HEK293 (cell line): ENCODE results near the gene IER2.
A peak's percentile ranks its signal among the peaks of the same experiment; 100 is the strongest.

Experiments
- KLF1 ChIP-seq: fragments of 450-650 bp; formaldehyde crosslinking; IDR thresholded peaks from 2 replicates; pipeline ENCODE4 v1.5.1; 2016; ENCODE audit warnings: missing biosample characterization, missing genetic modification characterization
- SCRT1 ChIP-seq: fragments of 450-650 bp; formaldehyde crosslinking; IDR thresholded peaks from 2 replicates; pipeline ENCODE4 v1.5.1; 2016; ENCODE audit warnings: missing biosample characterization, missing genetic modification characterization, borderline replicate concordance
- YY1 ChIP-seq: fragments of 450-650 bp; formaldehyde crosslinking; IDR thresholded peaks from 2 replicates; pipeline ENCODE4 v1.5.1; 2018; ENCODE audit warnings: missing biosample characterization, missing genetic modification characterization
- YY2 ChIP-seq: fragments of 450-650 bp; formaldehyde crosslinking; IDR thresholded peaks from 2 replicates; pipeline ENCODE4 v1.5.1; 2016; ENCODE audit warnings: missing biosample characterization, missing genetic modification characterization
- ZBTB17 ChIP-seq: fragments of 450-650 bp; formaldehyde crosslinking; IDR thresholded peaks from 2 replicates; pipeline ENCODE4 v1.5.1; 2016; ENCODE audit warnings: missing biosample characterization, missing genetic modification characterization
- ZNF19 ChIP-seq: fragments of 450-650 bp; formaldehyde crosslinking; IDR thresholded peaks from 2 replicates; pipeline ENCODE4; 2016; ENCODE audit warnings: missing biosample characterization, missing genetic modification characterization, low read depth
- ZNF302 ChIP-seq: fragments of 450-650 bp; formaldehyde crosslinking; IDR thresholded peaks from 2 replicates; pipeline ENCODE4 v1.5.1; 2016; ENCODE audit warnings: missing biosample characterization, missing genetic modification characterization, low read depth
- ZNF341 ChIP-seq: fragments of 450-650 bp; formaldehyde crosslinking; IDR thresholded peaks from 2 replicates; pipeline ENCODE4; 2016; ENCODE audit warnings: low read depth, missing biosample characterization, missing genetic modification characterization
- ZNF514 ChIP-seq: fragments of 450-650 bp; formaldehyde crosslinking; IDR thresholded peaks from 2 replicates; pipeline ENCODE4 v1.5.1; 2016; ENCODE audit warnings: missing biosample characterization, missing genetic modification characterization
- ZNF629 ChIP-seq: fragments of 450-650 bp; formaldehyde crosslinking; IDR thresholded peaks from 2 replicates; pipeline ENCODE4 v1.5.1; 2017; ENCODE audit warnings: missing biosample characterization, missing genetic modification characterization
- TF ChIP-seq, protein P1 (sequence below): IDR thresholded peaks from 2 replicates; pipeline ENCODE4 v1.6.1; 2011; ENCODE audit warnings: mild to moderate bottlenecking, low read depth, low read length, borderline replicate concordance
- TF ChIP-seq, protein P2 (sequence below): fragments of 450-650 bp; formaldehyde crosslinking; IDR thresholded peaks from 2 replicates; pipeline ENCODE4 v1.5.1; 2016; ENCODE audit warnings: missing biosample characterization, missing genetic modification characterization, borderline replicate concordance
- TF ChIP-seq, protein P3 (sequence below): fragments of 450-650 bp; formaldehyde crosslinking; IDR thresholded peaks from 2 replicates; pipeline ENCODE4 v1.5.1; 2016; ENCODE audit warnings: missing biosample characterization, missing genetic modification characterization, low read depth
- TF ChIP-seq, protein P4 (sequence below): fragments of 450-650 bp; formaldehyde crosslinking; IDR thresholded peaks from 2 replicates; pipeline ENCODE4 v1.5.1; 2016; ENCODE audit warnings: missing biosample characterization, missing genetic modification characterization
- TF ChIP-seq, protein P5 (sequence below): fragments of 450-650 bp; formaldehyde crosslinking; IDR thresholded peaks from 2 replicates; pipeline ENCODE4 v1.5.1; 2016; ENCODE audit warnings: missing biosample characterization, missing genetic modification characterization
- TF ChIP-seq, protein P6 (sequence below): fragments of 450-650 bp; formaldehyde crosslinking; IDR thresholded peaks from 2 replicates; pipeline ENCODE4 v1.5.1; 2017; ENCODE audit warnings: missing biosample characterization, mild to moderate bottlenecking, missing genetic modification characterization, moderate library complexity
- TF ChIP-seq, protein P7 (sequence below): fragments of 450-650 bp; formaldehyde crosslinking; IDR thresholded peaks from 2 replicates; pipeline ENCODE4 v1.5.1; 2016; ENCODE audit warnings: missing biosample characterization, missing genetic modification characterization
- TF ChIP-seq, protein P8 (sequence below): fragments of 450-650 bp; formaldehyde crosslinking; IDR thresholded peaks from 2 replicates; pipeline ENCODE4 v1.5.1; 2016; ENCODE audit warnings: missing biosample characterization, missing genetic modification characterization

IER2 gene

DNA sequence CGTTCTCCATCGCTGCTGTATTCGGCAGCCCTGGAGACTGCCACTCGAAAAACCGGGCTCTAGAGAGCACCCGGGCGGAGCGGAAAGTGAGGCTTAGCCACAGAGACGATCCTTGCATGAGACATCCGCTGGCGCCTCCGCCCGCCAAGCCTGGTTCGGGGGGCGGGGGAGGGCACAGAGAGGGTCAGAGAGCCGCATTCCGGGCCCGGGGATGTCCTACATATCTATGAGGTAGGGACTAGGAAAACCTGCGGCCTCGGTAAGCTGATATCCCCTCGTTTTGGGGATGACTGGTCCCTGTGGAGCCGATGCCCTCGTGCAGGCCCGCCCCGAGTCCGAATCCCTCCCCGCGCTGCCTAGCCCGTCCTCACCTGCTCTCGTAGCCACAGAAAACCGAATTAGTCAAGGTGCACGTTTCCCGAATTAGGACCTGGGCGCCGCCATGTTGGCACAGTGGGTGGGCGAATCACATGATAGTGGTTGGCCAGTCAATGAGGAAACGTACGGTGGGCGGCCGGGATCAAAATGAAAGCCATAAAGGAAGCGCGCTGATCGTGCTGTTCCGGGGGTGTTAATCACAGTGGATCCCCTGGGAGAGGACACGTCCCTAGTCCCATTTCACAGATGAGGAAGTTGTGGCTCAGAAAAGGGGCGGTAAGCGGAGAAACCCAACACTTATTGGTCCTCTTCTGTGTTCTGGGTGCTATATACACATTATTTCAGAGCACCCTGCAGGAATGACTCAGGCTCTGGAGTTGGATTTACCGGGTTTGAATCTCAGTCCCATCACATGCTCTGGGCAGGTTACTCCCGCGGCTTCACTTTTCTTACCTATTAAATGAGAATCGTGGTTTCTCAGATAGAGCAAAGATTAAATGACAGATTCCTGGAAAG is 33.7 kb upstream of the IER2 start, which contains the start of gene TRMT1 (continued):
- TF ChIP-seq ZNF341 (tag by site-specific recombination) = peak; percentile 91
- peak; percentile 73 for TF ChIP-seq KLF1 (tag by site-specific recombination)
- no peak for TF ChIP-seq ZNF302 (tag by site-specific recombination)
- TF ChIP-seq, protein P1, sequence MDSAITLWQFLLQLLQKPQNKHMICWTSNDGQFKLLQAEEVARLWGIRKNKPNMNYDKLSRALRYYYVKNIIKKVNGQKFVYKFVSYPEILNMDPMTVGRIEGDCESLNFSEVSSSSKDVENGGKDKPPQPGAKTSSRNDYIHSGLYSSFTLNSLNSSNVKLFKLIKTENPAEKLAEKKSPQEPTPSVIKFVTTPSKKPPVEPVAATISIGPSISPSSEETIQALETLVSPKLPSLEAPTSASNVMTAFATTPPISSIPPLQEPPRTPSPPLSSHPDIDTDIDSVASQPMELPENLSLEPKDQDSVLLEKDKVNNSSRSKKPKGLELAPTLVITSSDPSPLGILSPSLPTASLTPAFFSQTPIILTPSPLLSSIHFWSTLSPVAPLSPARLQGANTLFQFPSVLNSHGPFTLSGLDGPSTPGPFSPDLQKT = no peak
- TF ChIP-seq, protein P2, sequence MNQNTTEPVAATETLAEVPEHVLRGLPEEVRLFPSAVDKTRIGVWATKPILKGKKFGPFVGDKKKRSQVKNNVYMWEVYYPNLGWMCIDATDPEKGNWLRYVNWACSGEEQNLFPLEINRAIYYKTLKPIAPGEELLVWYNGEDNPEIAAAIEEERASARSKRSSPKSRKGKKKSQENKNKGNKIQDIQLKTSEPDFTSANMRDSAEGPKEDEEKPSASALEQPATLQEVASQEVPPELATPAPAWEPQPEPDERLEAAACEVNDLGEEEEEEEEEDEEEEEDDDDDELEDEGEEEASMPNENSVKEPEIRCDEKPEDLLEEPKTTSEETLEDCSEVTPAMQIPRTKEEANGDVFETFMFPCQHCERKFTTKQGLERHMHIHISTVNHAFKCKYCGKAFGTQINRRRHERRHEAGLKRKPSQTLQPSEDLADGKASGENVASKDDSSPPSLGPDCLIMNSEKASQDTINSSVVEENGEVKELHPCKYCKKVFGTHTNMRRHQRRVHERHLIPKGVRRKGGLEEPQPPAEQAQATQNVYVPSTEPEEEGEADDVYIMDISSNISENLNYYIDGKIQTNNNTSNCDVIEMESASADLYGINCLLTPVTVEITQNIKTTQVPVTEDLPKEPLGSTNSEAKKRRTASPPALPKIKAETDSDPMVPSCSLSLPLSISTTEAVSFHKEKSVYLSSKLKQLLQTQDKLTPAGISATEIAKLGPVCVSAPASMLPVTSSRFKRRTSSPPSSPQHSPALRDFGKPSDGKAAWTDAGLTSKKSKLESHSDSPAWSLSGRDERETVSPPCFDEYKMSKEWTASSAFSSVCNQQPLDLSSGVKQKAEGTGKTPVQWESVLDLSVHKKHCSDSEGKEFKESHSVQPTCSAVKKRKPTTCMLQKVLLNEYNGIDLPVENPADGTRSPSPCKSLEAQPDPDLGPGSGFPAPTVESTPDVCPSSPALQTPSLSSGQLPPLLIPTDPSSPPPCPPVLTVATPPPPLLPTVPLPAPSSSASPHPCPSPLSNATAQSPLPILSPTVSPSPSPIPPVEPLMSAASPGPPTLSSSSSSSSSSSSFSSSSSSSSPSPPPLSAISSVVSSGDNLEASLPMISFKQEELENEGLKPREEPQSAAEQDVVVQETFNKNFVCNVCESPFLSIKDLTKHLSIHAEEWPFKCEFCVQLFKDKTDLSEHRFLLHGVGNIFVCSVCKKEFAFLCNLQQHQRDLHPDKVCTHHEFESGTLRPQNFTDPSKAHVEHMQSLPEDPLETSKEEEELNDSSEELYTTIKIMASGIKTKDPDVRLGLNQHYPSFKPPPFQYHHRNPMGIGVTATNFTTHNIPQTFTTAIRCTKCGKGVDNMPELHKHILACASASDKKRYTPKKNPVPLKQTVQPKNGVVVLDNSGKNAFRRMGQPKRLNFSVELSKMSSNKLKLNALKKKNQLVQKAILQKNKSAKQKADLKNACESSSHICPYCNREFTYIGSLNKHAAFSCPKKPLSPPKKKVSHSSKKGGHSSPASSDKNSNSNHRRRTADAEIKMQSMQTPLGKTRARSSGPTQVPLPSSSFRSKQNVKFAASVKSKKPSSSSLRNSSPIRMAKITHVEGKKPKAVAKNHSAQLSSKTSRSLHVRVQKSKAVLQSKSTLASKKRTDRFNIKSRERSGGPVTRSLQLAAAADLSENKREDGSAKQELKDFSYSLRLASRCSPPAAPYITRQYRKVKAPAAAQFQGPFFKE (tag by site-specific recombination) = no peak
- TF ChIP-seq SCRT1 (tag by site-specific recombination) = no peak
- TF ChIP-seq ZBTB17 (tag by site-specific recombination) = peak; percentile 91
- peak; percentile 97 for TF ChIP-seq YY1
- TF ChIP-seq, protein P3, sequence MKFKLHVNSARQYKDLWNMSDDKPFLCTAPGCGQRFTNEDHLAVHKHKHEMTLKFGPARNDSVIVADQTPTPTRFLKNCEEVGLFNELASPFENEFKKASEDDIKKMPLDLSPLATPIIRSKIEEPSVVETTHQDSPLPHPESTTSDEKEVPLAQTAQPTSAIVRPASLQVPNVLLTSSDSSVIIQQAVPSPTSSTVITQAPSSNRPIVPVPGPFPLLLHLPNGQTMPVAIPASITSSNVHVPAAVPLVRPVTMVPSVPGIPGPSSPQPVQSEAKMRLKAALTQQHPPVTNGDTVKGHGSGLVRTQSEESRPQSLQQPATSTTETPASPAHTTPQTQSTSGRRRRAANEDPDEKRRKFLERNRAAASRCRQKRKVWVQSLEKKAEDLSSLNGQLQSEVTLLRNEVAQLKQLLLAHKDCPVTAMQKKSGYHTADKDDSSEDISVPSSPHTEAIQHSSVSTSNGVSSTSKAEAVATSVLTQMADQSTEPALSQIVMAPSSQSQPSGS (tag by site-specific recombination) = no peak
- TF ChIP-seq, protein P4, sequence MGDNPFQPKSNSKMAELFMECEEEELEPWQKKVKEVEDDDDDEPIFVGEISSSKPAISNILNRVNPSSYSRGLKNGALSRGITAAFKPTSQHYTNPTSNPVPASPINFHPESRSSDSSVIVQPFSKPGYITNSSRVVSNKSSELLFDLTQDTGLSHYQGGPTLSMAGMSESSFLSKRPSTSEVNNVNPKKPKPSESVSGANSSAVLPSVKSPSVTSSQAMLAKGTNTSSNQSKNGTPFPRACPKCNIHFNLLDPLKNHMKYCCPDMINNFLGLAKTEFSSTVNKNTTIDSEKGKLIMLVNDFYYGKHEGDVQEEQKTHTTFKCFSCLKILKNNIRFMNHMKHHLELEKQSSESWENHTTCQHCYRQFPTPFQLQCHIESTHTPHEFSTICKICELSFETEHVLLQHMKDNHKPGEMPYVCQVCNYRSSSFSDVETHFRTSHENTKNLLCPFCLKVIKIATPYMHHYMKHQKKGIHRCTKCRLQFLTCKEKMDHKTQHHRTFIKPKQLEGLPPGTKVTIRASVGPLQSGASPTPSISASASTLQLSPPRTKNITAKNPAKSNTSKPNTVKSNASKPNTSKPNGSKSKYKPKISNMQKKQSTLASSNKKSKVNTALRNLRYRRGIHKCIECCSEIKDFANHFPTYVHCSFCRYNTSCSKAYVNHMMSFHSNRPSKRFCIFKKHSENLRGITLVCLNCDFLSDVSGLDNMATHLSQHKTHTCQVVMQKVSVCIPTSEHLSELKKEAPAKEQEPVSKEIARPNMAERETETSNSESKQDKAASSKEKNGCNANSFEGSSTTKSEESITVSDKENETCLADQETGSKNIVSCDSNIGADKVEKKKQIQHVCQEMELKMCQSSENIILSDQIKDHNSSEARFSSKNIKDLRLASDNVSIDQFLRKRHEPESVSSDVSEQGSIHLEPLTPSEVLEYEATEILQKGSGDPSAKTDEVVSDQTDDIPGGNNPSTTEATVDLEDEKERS (tag by site-specific recombination) = peak; percentile 12; the same call in 1 of the 2 replicates
- TF ChIP-seq ZNF629 (tag by site-specific recombination) = peak; percentile 86
- TF ChIP-seq, protein P5, sequence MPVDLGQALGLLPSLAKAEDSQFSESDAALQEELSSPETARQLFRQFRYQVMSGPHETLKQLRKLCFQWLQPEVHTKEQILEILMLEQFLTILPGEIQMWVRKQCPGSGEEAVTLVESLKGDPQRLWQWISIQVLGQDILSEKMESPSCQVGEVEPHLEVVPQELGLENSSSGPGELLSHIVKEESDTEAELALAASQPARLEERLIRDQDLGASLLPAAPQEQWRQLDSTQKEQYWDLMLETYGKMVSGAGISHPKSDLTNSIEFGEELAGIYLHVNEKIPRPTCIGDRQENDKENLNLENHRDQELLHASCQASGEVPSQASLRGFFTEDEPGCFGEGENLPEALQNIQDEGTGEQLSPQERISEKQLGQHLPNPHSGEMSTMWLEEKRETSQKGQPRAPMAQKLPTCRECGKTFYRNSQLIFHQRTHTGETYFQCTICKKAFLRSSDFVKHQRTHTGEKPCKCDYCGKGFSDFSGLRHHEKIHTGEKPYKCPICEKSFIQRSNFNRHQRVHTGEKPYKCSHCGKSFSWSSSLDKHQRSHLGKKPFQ (tag by site-specific recombination) = peak; percentile 52; the same call in 1 of the 2 replicates
- TF ChIP-seq, protein P6, sequence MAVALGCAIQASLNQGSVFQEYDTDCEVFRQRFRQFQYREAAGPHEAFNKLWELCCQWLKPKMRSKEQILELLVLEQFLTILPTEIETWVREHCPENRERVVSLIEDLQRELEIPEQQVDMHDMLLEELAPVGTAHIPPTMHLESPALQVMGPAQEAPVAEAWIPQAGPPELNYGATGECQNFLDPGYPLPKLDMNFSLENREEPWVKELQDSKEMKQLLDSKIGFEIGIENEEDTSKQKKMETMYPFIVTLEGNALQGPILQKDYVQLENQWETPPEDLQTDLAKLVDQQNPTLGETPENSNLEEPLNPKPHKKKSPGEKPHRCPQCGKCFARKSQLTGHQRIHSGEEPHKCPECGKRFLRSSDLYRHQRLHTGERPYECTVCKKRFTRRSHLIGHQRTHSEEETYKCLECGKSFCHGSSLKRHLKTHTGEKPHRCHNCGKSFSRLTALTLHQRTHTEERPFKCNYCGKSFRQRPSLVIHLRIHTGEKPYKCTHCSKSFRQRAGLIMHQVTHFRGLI (tag by site-specific recombination) = peak; percentile 80; the same call in 1 of the 2 replicates
- no peak for TF ChIP-seq ZNF19 (tag by site-specific recombination)
- no peak for TF ChIP-seq ZNF514 (tag by site-specific recombination)
- peak; percentile 97 for TF ChIP-seq YY2 (tag by site-specific recombination)
- TF ChIP-seq, protein P7, sequence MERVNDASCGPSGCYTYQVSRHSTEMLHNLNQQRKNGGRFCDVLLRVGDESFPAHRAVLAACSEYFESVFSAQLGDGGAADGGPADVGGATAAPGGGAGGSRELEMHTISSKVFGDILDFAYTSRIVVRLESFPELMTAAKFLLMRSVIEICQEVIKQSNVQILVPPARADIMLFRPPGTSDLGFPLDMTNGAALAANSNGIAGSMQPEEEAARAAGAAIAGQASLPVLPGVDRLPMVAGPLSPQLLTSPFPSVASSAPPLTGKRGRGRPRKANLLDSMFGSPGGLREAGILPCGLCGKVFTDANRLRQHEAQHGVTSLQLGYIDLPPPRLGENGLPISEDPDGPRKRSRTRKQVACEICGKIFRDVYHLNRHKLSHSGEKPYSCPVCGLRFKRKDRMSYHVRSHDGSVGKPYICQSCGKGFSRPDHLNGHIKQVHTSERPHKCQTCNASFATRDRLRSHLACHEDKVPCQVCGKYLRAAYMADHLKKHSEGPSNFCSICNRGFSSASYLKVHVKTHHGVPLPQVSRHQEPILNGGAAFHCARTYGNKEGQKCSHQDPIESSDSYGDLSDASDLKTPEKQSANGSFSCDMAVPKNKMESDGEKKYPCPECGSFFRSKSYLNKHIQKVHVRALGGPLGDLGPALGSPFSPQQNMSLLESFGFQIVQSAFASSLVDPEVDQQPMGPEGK (tag by site-specific recombination) = peak; percentile 95
- TF ChIP-seq, protein P8, sequence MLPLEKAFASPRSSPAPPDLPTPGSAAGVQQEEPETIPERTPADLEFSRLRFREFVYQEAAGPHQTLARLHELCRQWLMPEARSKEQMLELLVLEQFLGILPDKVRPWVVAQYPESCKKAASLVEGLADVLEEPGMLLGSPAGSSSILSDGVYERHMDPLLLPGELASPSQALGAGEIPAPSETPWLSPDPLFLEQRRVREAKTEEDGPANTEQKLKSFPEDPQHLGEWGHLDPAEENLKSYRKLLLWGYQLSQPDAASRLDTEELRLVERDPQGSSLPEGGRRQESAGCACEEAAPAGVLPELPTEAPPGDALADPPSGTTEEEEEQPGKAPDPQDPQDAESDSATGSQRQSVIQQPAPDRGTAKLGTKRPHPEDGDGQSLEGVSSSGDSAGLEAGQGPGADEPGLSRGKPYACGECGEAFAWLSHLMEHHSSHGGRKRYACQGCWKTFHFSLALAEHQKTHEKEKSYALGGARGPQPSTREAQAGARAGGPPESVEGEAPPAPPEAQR (tag by site-specific recombination) = peak; percentile 74
